Motor neuron (in vitro differentiated cells): ENCODE data around the gene C1QB. TPM values are rescaled to one million over a fixed set of nuclear protein-coding genes. Genes with fewer than 3 reads are reported as not detected.
A peak's percentile ranks its signal among the peaks of the same experiment; 100 is the strongest.
"Not testable (repeated sequence)": the region's sequence is repeated elsewhere in the genome, so short reads cannot be mapped to it uniquely, and the experiment has no call there.

Source experiments
- ATAC-seq, 8 experiments: fragments of 200-7000 bp; cut with Tn5 transposase; replicated peaks in 6 of 8; 2 replicates each; pipeline ENCODE4 v1.8.0; 2021; ENCODE audit warnings: mild to moderate bottlenecking in 8 of 8, moderate library complexity in 8 of 8
- H3K27ac ChIP-seq, 2 donors: fragments of 250-450 bp; sonication (Bioruptor Pico); 2 replicates each; pipeline ENCODE4 v1.9.0; 2021; ENCODE audit warnings: antibody characterized with exemption in 2 of 2, mild to moderate bottlenecking in 2 of 2, moderate library complexity in 1 of 2
- H3K4me1 ChIP-seq, 2 donors: fragments of 250-450 bp; sonication (Bioruptor Pico); replicated peaks in 1 of 2; 2 replicates each; pipeline ENCODE4 v1.6.1; 2021; ENCODE audit warnings: antibody characterized with exemption in 2 of 2, mild to moderate bottlenecking in 2 of 2, moderate library complexity in 1 of 2
- H3K4me3 ChIP-seq, 5 donors: fragments of 250-450 bp; sonication (Bioruptor Pico); 2 replicates each; pipeline ENCODE4 v1.9.0; 2021; ENCODE audit warnings: antibody characterized with exemption in 5 of 5, mild to moderate bottlenecking in 5 of 5, moderate library complexity in 4 of 5
- WGBS, 10 experiments: fragments of 450-650 bp; shearing (Covaris generic); methylation state at CpG; one replicate each; pipeline ENCODE4 v1.0.0; 2022; 5-methylcytosine and 5-hydroxymethylcytosine counted together
- in situ Hi-C, 9 experiments: fragments of 400-800 bp; cut with MboI; loops; one replicate each; pipeline ENCODE4 v1.15.0; 2021; ENCODE audit warnings: low sequenced_read_pairs in 9 of 9, low pct_unique_long_range_greater_than_20kb in 2 of 9; ENCODE audit not compliant: unreplicated experiment in 9 of 9
- total RNA-seq, 8 experiments: library from RNA; unstranded; fragments of 300-600 nt; gene quantifications; 2 replicates each; pipeline versions ENCODE4 v1.2.3 to v1.2.4, GENCODE V29; 2022

C1QB gene
- total RNA-seq, 8 experiments from 2014 or later = 0.38 to 0.61 TPM; not detected in 6

DNA sequence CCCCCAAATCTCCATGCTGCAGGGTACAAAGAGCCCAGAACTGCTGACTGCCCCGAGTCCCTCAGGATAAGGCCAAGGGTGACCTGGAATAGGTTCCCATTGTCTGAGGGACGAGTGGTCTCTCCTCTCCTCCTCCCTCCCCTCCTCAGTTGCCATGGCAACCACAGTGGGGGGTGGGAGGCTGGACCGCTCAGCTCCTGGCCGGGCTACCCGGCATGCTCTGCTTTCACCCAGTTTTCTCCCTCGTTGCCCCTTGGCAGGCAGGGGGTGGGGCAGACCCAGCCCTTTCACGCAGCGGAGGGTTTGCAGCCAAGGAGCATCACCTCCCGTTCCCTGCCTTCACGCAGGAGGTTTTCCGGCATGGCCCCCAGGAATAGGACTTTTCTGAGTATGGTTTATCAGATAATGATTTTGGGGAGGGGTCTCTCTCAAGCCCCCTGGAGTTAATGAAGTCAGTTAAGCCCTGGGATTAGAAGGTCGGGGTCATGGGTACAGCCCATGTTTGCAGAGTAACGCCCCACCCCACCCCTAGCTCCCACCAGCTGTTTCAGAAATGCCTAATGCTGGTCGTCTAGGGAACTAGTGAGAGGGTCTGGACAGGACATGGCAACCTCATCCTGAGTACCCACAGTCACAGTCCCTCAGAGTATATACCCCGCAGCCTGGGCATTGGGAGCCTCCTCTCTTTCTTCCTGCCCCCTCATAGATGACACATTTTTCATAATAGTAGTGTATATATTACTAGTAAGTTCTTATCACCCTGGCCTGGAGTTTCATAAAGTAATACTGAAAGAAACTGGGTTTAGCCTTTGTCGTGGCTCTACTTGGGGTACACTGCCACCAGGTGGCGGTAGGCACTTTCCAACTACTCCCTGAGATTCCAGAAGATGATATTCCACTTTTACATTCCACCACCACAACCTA is 20.7 kb downstream of the C1QB start:
- in situ Hi-C loops = loop anchor here in 4 of 9 experiments (10.0 to 25.0 kb wide), 2 partner anchors 511 to 514 kb away; no protein-coding TSS in a partner anchor
- Histone ChIP-seq H3K4me1 (peaks cover 20 to 29% of the 10 kb centered on the region in 2 donors), H3K4me3 (peak overlapping the region in 1 of 5 donors; percentile 3), H3K27ac (peak overlapping the region; percentile 57 to 86)
- 0 to 47% (median 3%) methylated on average over 1 to 14 of the region's 17 CpGs; no CpG with 5 or more reads in 3 of the 10 experiments for WGBS, 10 experiments
- ATAC-seq = peak; percentile 63 to 88 (median 86)

DNA sequence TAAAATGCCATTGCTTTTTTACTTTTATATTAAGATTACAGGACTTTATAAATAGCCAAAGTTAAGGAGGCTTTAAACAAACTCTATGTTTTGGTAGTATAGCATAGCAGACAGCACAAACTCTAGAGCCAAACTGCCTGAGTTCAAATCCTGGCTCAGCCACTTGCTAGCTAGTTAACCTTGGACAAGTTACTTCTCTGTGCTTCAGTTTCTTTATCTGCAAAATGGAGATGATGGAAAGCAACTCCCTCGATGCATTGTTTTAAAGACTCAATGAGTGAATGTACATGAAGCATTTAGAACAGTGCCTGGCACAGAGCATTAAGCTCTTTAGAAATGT is 21.3 kb downstream of the C1QB start:
- H3K4me3 ChIP-seq = no peak overlapping the region
- in situ Hi-C loops = loop anchor here in 4 of 9 experiments (10.0 to 25.0 kb wide), 2 partner anchors 510 to 513 kb away; no protein-coding TSS in a partner anchor
- ATAC-seq = no peak
- peaks cover 21 to 31% of the 10 kb centered on the region in 2 donors for H3K4me1 ChIP-seq
- H3K27ac ChIP-seq = no peak overlapping the region
- 0 to 40% (median 13%) methylated on average over 1 of the region's 1 CpG; no CpG with 5 or more reads in 1 of the 10 experiments for WGBS, 10 experiments

DNA sequence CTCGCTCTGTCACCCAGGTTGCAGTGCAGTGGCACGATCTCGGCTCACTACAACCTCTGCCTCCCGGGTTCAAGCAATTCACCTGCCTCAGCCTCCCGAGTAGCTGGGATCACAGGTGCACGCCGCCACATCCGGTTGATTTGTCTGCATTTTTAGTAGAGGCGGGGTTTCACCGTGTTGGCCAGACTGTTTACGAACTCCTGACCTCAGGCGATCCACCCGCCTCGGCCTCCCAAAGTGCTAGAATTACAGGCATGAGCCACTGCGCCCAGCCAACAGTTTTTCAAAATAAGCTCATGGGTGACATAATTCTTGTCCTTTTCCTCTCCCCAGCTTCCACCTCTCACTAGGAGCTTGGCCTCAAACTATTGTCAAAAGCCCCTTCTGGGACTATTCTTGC is 23.1 kb downstream of the C1QB start:
- H3K4me1 ChIP-seq = peaks cover 25 to 32% of the 10 kb centered on the region in 2 donors
- H3K27ac ChIP-seq, ATAC-seq, H3K4me3 ChIP-seq: not testable (repeated sequence)
- in situ Hi-C loops = loop anchor here in 6 of 9 experiments (10.0 to 25.0 kb wide), 3 partner anchors 186 to 509 kb away; no protein-coding TSS in a partner anchor
- WGBS, 10 experiments = 90 to 95% (median 92%) methylated on average over 2 to 13 of the region's 15 CpGs; no CpG with 5 or more reads in 6 of the 10 experiments

DNA sequence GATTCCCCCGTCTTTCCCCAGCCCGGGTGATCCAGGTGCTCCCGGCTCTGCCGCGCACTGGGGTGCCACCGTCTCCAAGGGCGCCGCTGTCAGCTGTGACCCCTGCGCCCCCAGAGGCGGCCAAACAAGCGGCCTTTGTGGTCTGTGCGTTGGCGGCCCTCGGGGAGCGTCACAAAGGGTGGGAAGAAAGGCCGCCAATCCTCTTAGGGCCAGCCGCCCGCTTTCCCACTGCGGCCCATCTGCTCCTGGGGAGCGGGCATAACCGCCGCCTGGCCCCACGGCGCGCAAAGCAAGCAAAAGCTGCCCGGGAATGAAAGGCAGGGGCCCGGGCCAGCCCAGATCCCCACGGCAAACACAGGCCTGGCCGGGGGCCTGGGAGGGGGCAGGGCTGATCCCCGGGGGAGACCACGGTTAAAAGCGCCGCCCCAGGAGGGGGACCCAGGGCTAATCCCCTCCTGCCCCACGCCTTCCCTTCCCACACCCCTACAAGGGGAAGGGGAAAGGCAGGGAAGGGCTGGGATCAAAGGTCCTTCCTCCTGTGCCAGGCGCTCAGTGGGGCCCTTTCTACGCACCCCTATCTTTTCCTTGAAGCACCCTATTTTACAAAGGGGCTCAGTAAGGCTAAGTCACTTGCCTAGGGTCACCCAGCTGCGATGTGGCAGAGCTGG is 24.0 kb downstream of the C1QB start:
- Histone ChIP-seq H3K27ac (no peak overlapping the region), H3K4me3 (no peak overlapping the region), H3K4me1 (peaks cover 25 to 32% of the 10 kb centered on the region in 2 donors)
- in situ Hi-C loops = loop anchor here in 6 of 9 experiments (10.0 to 25.0 kb wide), 3 partner anchors 185 to 508 kb away; no protein-coding TSS in a partner anchor
- no peak for ATAC-seq
- 83 to 95% (median 92%) methylated on average over 1 to 23 of the region's 37 CpGs; no CpG with 5 or more reads in 6 of the 10 experiments for WGBS, 10 experiments

DNA sequence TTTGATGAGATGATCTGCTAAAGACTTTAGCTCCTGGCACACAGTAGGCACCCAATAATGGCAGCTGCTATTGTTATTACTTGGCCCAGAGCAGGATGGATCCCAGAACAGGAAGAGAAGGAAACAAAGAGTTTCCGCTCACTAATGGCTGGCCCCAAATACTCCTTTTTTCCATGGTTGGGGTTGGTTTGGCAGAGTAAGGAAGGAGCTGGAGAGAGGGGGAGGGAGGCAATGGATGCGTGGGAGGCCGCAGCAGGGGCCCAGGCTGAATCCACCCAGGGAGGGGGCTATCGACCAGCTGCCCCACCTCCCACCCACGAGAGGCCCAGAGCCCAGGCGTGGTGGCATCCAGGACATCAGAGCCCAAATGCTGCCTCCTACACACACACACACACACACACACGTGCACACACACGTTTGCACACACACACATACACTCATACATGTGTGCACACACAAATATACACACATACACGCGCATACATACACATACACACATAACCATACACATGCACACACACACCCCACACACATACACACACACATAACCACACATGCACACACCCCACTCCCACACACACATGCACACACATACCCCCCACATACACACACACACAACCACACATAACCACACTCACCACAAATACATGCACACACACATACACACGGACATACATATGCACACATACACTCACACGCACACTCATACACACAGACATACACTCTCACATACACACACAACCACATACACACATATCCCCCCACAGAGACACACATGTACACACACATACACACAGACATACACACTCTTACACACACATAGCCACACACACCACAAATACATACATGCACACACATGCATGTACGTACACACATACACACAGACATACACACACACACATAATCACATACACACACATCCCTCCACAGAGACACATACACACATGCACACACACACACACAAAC is 25.2 kb downstream of the C1QB start:
- Histone ChIP-seq H3K4me1 (peaks cover 16 to 27% of the 10 kb centered on the region in 2 donors), H3K27ac (no peak overlapping the region), H3K4me3 (no peak overlapping the region)
- in situ Hi-C loops = loop anchor here in 6 of 9 experiments (10.0 to 25.0 kb wide), 3 partner anchors 184 to 507 kb away; no protein-coding TSS in a partner anchor
- 80 to 100% (median 94%) methylated on average over 1 to 6 of the region's 13 CpGs; no CpG with 5 or more reads in 2 of the 10 experiments for WGBS, 10 experiments
- ATAC-seq = no peak

DNA sequence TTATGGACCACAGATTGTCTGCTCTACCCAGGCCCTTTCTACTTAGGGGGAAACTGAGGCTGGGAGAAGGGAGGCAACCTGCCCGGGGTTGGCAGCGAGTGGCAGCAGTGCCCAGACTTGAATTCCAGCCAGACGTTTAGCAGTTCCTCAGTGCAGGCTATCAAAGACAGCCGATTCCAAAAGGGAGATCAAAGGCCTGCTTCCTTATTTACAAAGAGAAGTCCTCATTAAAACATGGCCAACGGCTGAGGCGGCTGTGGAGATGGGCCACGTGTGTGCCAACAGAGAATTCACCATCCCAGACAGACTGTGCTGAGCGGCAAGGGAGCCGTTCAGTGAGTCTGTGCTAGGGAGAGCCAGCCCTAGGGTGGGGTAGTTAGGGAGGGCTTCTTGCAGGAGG is 27.7 kb downstream of the C1QB start:
- peaks cover 14 to 26% of the 10 kb centered on the region in 2 donors for H3K4me1 ChIP-seq
- H3K27ac ChIP-seq = no peak overlapping the region
- 20 to 84% (median 71%) methylated on average over 1 to 9 of the region's 9 CpGs; no CpG with 5 or more reads in 3 of the 10 experiments for WGBS, 10 experiments
- in situ Hi-C loops = loop anchor here in 6 of 9 experiments (25.0 kb wide), 2 partner anchors 182 to 207 kb away; no protein-coding TSS in a partner anchor
- no peak overlapping the region for H3K4me3 ChIP-seq
- ATAC-seq = no peak

DNA sequence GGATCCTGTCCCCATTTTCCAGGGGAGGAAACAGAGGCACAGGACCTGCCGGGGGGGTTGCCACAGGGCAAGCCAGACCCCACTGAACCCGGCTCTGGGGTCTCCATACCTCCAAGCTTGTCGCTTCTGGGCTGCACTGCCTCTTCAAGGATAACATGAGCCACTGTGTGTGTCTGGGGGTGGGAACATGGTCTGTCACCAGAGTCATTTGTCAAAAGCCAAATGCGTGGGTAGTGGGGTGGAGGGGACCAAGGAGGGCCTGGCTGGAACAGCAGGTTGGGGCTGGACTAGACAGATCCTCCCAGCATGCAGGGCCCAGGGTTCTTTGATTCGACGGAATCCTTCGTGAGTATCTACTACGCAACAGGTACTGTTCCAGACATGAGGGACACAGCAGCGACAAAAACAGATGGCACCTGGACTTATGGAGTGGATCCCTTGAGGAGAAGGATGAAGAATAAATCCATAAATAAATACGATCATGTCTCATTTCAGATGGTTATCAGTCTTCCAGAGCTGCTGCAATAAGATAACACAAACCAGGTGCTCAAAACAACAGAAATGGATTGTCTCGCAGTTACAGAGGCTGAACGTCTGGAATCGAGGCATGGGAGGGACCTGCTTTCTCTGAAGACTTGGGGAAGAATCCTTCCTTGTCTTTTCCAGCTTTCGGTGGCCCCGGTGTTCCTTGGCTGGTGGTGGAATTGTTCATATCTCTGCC is 28.7 kb downstream of the C1QB start:
- Histone ChIP-seq H3K4me1 (peaks cover 18 to 30% of the 10 kb centered on the region in 2 donors), H3K4me3 (no peak overlapping the region), H3K27ac (no peak overlapping the region)
- ATAC-seq = no peak
- WGBS, 10 experiments = 27 to 100% (median 83%) methylated on average over 1 to 14 of the region's 15 CpGs; no CpG with 5 or more reads in 1 of the 10 experiments
- in situ Hi-C loops = loop anchor here in 6 of 9 experiments (25.0 kb wide), 2 partner anchors 181 to 206 kb away; no protein-coding TSS in a partner anchor

DNA sequence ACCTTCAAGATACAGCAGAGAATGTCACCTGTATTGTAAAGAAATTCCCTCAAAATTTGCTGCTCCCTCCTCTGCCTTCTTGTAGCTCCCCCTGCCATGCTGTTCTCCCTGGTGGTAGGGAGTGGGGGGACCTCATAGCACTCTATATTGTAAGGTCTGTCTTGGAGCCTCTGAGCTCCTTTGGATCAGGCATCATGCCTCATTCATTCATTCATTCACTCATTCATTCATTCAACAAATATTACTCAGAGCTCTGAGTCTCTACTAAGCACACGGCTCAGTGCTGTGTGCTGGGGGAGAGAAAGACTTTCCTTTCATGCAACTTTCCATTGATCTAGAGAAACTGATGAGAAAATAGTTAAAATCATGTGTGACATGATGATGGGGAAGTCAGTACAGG is 30.5 kb downstream of the C1QB start:
- in situ Hi-C loops = loop anchor here in 6 of 9 experiments (25.0 kb wide), 2 partner anchors 179 to 204 kb away; no protein-coding TSS in a partner anchor
- no peak overlapping the region for H3K27ac ChIP-seq
- no peak overlapping the region for H3K4me3 ChIP-seq
- WGBS, 10 experiments = 0 to 100% (median 100%) methylated on average over 1 of the region's 1 CpG; no CpG with 5 or more reads in 7 of the 10 experiments
- H3K4me1 ChIP-seq = peaks cover 18 to 20% of the 10 kb centered on the region in 2 donors
- no peak for ATAC-seq

DNA sequence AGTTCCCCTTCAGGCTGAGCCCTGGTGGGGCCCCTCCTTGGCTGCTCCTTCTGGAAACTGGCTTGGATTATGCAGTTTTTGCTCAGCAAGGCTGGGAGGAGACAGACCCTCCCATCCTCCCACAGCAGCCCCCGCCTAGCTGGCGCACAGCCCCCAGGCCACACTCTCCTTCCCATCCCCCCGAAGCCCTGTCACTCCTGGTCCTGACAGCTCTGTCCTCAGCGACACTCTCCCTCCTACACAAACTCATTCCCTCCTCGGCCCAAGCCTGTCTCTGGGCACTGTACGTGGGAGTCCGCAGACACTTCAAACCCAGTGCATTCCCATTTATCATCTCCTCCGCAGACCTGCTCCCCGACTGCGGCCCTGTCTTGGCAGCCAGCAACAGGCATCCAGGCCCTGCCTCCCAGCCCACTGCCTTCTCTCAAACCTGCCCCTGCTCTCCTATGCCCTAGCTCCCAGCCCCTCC is 32.6 kb downstream of the C1QB start:
- peaks cover 14 to 24% of the 10 kb centered on the region in 2 donors for H3K4me1 ChIP-seq
- WGBS, 10 experiments = 37 to 40% methylated on average over 3 to 8 of the region's 10 CpGs; no CpG with 5 or more reads in 8 of the 10 experiments
- H3K4me3 ChIP-seq = no peak overlapping the region
- no peak overlapping the region for H3K27ac ChIP-seq
- in situ Hi-C loops = loop anchor here in 6 of 9 experiments (25.0 kb wide), 2 partner anchors 177 to 202 kb away; no protein-coding TSS in a partner anchor
- peak; percentile 29 to 83 (median 72) for ATAC-seq

DNA sequence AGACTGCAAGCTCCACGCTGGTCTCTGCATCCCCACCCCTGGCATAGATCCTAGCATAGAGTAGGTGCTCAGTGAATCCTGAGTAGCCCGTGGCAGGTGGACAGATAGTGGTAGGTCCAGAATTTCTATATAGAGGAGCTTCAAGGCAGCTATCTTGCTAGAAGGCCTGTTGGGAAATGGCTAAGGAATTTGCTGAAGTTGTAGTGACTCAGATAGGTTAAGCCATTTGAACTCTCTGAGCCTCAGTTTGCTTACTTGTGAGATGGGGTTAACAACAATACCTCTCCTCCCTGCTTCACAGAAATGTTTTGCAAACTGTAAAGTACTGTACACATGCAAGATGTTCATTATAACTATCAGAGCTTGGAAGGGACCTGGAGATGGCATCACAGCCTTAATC is 34.2 kb downstream of the C1QB start:
- ATAC-seq = no peak
- in situ Hi-C loops = loop anchor here in 6 of 9 experiments (25.0 kb wide), 2 partner anchors 175 to 200 kb away; no protein-coding TSS in a partner anchor
- H3K4me1 ChIP-seq = peaks cover 26 to 34% of the 10 kb centered on the region in 2 donors
- no peak overlapping the region for H3K4me3 ChIP-seq
- no peak overlapping the region for H3K27ac ChIP-seq
- 40 to 100% (median 87%) methylated on average over 1 to 2 of the region's 2 CpGs; no CpG with 5 or more reads in 4 of the 10 experiments for WGBS, 10 experiments

DNA sequence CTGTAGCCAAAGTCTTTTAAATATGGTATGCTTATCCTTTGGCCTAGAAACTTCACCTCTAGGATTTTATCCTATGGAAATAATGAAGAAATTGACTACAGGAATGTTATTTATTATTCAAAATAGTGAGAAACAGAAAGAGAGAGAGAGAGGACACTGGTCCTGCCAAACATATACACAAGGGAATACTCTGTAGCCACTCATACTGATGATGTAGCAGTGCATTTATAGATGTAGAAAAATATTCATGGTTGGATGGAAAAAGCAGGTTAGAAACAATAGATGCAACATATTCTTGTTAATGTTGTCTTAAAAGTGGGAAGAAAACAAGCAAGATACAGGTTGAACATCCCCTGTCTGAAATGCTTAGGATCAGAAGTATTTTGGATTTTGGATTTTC is 35.4 kb downstream of the C1QB start:
- no peak for ATAC-seq
- no peak overlapping the region for H3K27ac ChIP-seq
- no peak overlapping the region for H3K4me3 ChIP-seq
- peaks cover 26 to 34% of the 10 kb centered on the region in 2 donors for H3K4me1 ChIP-seq
- in situ Hi-C loops = loop anchor here in 6 of 9 experiments (25.0 kb wide), 2 partner anchors 174 to 199 kb away; no protein-coding TSS in a partner anchor
